WERI-Rb-1 (cell line): ENCODE results near the gene DNLZ.
A peak's percentile ranks its signal among the peaks of the same experiment; 100 is the strongest.

Experiments used
- DNase-seq: peaks from one replicate; pipeline ENCODE4 v3.0.0-alpha.2; 2020
- H3K27ac ChIP-seq: fragments of 250-450 bp; sonication (Bioruptor Pico); 2 replicates; pipeline ENCODE4 v1.5.1; 2020; ENCODE audit warnings: mild to moderate bottlenecking, moderate library complexity
- H3K27me3 ChIP-seq: fragments of 250-450 bp; sonication (Bioruptor Pico); 2 replicates; pipeline ENCODE4 v1.5.1; 2021; ENCODE audit warnings: mild to moderate bottlenecking, low read depth, moderate library complexity; ENCODE audit not compliant: insufficient read depth, severe bottlenecking
- H3K36me3 ChIP-seq: fragments of 250-450 bp; sonication (Bioruptor Pico); 2 replicates; pipeline ENCODE4 v1.5.1; 2020; ENCODE audit warnings: mild to moderate bottlenecking, moderate library complexity
- H3K4me3 ChIP-seq: 2 replicates; pipeline ENCODE4 v1.5.1; 2011; ENCODE audit warnings: low read depth, mild to moderate bottlenecking, control low read depth, low read length
- H3K9me3 ChIP-seq: fragments of 250-450 bp; sonication (Bioruptor Pico); 2 replicates; pipeline ENCODE4 v1.5.1; 2021; ENCODE audit warnings: mild to moderate bottlenecking, moderate library complexity; ENCODE audit not compliant: severe bottlenecking
- CTCF ChIP-seq: IDR thresholded peaks from 2 replicates; pipeline ENCODE4 v1.5.1; 2011; ENCODE audit warnings: low read depth, mild to moderate bottlenecking, control low read depth, inconsistent platforms, low read length

Gene DNLZ

GRCh38 chr9:136318111-136318775 lies 45.3 kb downstream of the DNLZ start:
- H3K36me3 ChIP-seq, result no peaks in the 10 kb centered on the region
- DNase-seq, result no peak
- H3K27me3 ChIP-seq, result no peaks in the 10 kb centered on the region
- peaks cover 20% of the 10 kb centered on the region for H3K9me3 ChIP-seq
- TF ChIP-seq CTCF, result no peak
- H3K27ac ChIP-seq, result no peak overlapping the region
- H3K4me3 ChIP-seq, result no peak overlapping the region

- no peak overlapping the region for H3K4me3 ChIP-seq
- H3K27me3 ChIP-seq, result no peaks in the 10 kb centered on the region
- TF ChIP-seq CTCF, result no peak
Observed at GRCh38 chr9:136317695-136318094, 45.8 kb downstream of the DNLZ start.

GRCh38 chr9:136316896-136317676 lies 46.5 kb downstream of the DNLZ start:
- no peak for TF ChIP-seq CTCF
- Histone ChIP-seq H3K4me3 (no peak overlapping the region), H3K27ac (peak overlapping the region; percentile 20)

More at GRCh38 chr9:136317695-136318094, 45.8 kb downstream of the DNLZ start:
- H3K36me3 ChIP-seq, result no peaks in the 10 kb centered on the region
- DNase-seq, result no peak
- no peak overlapping the region for H3K27ac ChIP-seq
- H3K9me3 ChIP-seq, result peaks cover 20% of the 10 kb centered on the region

GRCh38 chr9:136316271-136316751 lies 47.2 kb downstream of the DNLZ start:
- no peak for TF ChIP-seq CTCF
- DNase-seq, result no peak
- Histone ChIP-seq H3K4me3 (no peak overlapping the region), H3K9me3 (peaks cover 20% of the 10 kb centered on the region), H3K27ac (no peak overlapping the region), H3K36me3 (no peaks in the 10 kb centered on the region), H3K27me3 (no peaks in the 10 kb centered on the region)

More at GRCh38 chr9:136316896-136317676, 46.5 kb downstream of the DNLZ start:
- no peaks in the 10 kb centered on the region for H3K36me3 ChIP-seq
- H3K9me3 ChIP-seq, result peaks cover 20% of the 10 kb centered on the region
- no peak for DNase-seq
- no peaks in the 10 kb centered on the region for H3K27me3 ChIP-seq

- Histone ChIP-seq H3K27ac (no peak overlapping the region), H3K9me3 (peaks cover 17% of the 10 kb centered on the region), H3K4me3 (no peak overlapping the region), H3K36me3 (no peaks in the 10 kb centered on the region), H3K27me3 (no peaks in the 10 kb centered on the region)
- no peak for DNase-seq
- no peak for TF ChIP-seq CTCF
Observed at GRCh38 chr9:136314944-136315343, 48.6 kb downstream of the DNLZ start.
